H1 (cell line): ENCODE results near the gene LMNTD1. TPM values are rescaled to one million over a fixed set of nuclear protein-coding genes. Genes with fewer than 3 reads are reported as not detected.

Experiments used
- CTCF ChIA-PET: fragments of 300-600 bp; sonication (Branson Sonifier 250); formaldehyde crosslinking; loops from one replicate; lab custom pipeline; 2021; ENCODE audit not compliant: partially characterized antibody; lab: Charles Lee
- POLR2A ChIA-PET: fragments of 300-600 bp; sonication (Branson Sonifier 250); formaldehyde crosslinking; loops from one replicate; lab custom pipeline; 2021; ENCODE audit warnings: inconsistent platforms; ENCODE audit not compliant: partially characterized antibody; lab: Charles Lee
- DNase-seq, 2 experiments: peaks; one replicate each; pipeline versions ENCODE4 v3.0.0 to v3.0.0-alpha.2; 2010 to 2022; ENCODE audit warnings: low spot score in 2 of 2, low read depth in 1 of 2, mixed read lengths in 1 of 2
- FAIRE-seq: peaks from 2 replicates; lab custom pipeline; 2011; peaks lifted over from hg19 to GRCh38; lab: Jason Lieb, UNC
- H2AFZ ChIP-seq: 2 replicates; pipeline ENCODE4 v1.8.1; 2012; ENCODE audit warnings: low read length, inconsistent platforms
- H2AK5ac ChIP-seq: 2 replicates; pipeline ENCODE4 v1.6.1; 2013; ENCODE audit warnings: low read depth, low read length
- H2BK120ac ChIP-seq: replicated peaks from 2 replicates; pipeline ENCODE3; 2013; ENCODE audit warnings: low read depth, low read length, inconsistent platforms
- H2BK12ac ChIP-seq: 2 replicates; pipeline ENCODE4 v1.6.1; 2013; ENCODE audit warnings: low read depth, low read length
- H2BK15ac ChIP-seq: 2 replicates; pipeline ENCODE4 v1.6.1; 2013; ENCODE audit warnings: low read length
- H2BK20ac ChIP-seq: 2 replicates; pipeline ENCODE4 v1.6.1; 2013; ENCODE audit warnings: low read length
- H2BK5ac ChIP-seq: 2 replicates; pipeline ENCODE4 v1.6.1; 2013; ENCODE audit warnings: low read depth, low read length
- H3K14ac ChIP-seq: 2 replicates; pipeline ENCODE4 v1.6.1; 2013; ENCODE audit warnings: inconsistent platforms; ENCODE audit not compliant: insufficient read length
- H3K18ac ChIP-seq: 2 replicates; pipeline ENCODE4 v1.6.1; 2013; ENCODE audit warnings: low read length; ENCODE audit errors: extremely low read depth
- H3K23ac ChIP-seq: 2 replicates; pipeline ENCODE4 v1.6.1; 2013; ENCODE audit warnings: inconsistent platforms; ENCODE audit not compliant: insufficient read length
- H3K23me2 ChIP-seq: 2 replicates; pipeline ENCODE4 v1.6.1; 2013; ENCODE audit warnings: low read depth, low read length
- H3K27ac ChIP-seq: 2 replicates; pipeline ENCODE4 v1.6.1; 2011; ENCODE audit warnings: low read depth, low read length, inconsistent platforms
- H3K27me3 ChIP-seq, 4 experiments: replicated peaks in 1 of 4; 1 replicate in 1 of 4; 2 replicates in 3 of 4; pipeline versions ENCODE4 v1.6.1 to v1.8.1; 2011 to 2013; ENCODE audit warnings: low read length in 3 of 4, mild to moderate bottlenecking in 3 of 4, inconsistent platforms in 2 of 4, mixed read lengths in 2 of 4, moderate library complexity in 1 of 4; ENCODE audit not compliant: control insufficient read depth in 3 of 4, insufficient read depth in 3 of 4; ENCODE audit errors: extremely low read depth in 1 of 4
- H3K36me3 ChIP-seq, 4 experiments: 2 replicates each; pipeline versions ENCODE4 v1.6.1 to v1.8.1; 2011 to 2013; ENCODE audit warnings: mild to moderate bottlenecking in 4 of 4, low read length in 3 of 4, moderate library complexity in 2 of 4, control low read depth in 1 of 4, inconsistent platforms in 1 of 4; ENCODE audit not compliant: insufficient read depth in 4 of 4, control insufficient read depth in 2 of 4
- H3K4ac ChIP-seq: replicated peaks from 2 replicates; pipeline ENCODE3; 2013; ENCODE audit warnings: low read length, low read depth, mixed read lengths, inconsistent platforms; ENCODE audit not compliant: insufficient read length
- H3K4me1 ChIP-seq, 4 experiments: replicated peaks in 1 of 4; 1 replicate in 1 of 4; 2 replicates in 3 of 4; pipeline versions ENCODE4 v1.6.1 to v1.8.1; 2011 to 2013; ENCODE audit warnings: low read length in 3 of 4, inconsistent platforms in 2 of 4, mixed read lengths in 1 of 4; ENCODE audit not compliant: insufficient read depth in 4 of 4, control insufficient read depth in 3 of 4
- H3K4me2 ChIP-seq, 2 experiments: 2 replicates each; pipeline versions ENCODE4 v1.6.1 to v1.8.1; 2011 to 2013; ENCODE audit warnings: low read depth in 2 of 2, low read length in 2 of 2, control low read depth in 1 of 2, inconsistent platforms in 1 of 2, mild to moderate bottlenecking in 1 of 2; ENCODE audit not compliant: insufficient read depth in 1 of 2
- H3K4me3 ChIP-seq, 4 experiments: fragments of 200-600, 300-600 bp in 1 of 4; sonication (generic), shearing (Covaris generic), sonication (Bioruptor Twin) in 1 of 4; 2 replicates each; pipeline versions ENCODE4 v1.5.1 to v1.8.1; 2011 to 2016; ENCODE audit warnings: low read length in 4 of 4, low read depth in 3 of 4, control low read depth in 2 of 4, inconsistent platforms in 2 of 4, mild to moderate bottlenecking in 2 of 4, mixed read lengths in 1 of 4, moderate library complexity in 1 of 4; ENCODE audit not compliant: insufficient read depth in 2 of 4; ENCODE audit errors: extremely low read depth in 1 of 4
- H3K56ac ChIP-seq: replicated peaks from 2 replicates; pipeline ENCODE3; 2013; ENCODE audit warnings: low read depth, mild to moderate bottlenecking, mixed read lengths, low read length, inconsistent platforms; ENCODE audit not compliant: insufficient read length
- H3K79me1 ChIP-seq: 2 replicates; pipeline ENCODE4 v1.6.1; 2013; ENCODE audit warnings: low read depth, low read length, control low read depth
- H3K79me2 ChIP-seq, 2 experiments: 2 replicates each; pipeline versions ENCODE4 v1.6.1 to v1.8.1; 2012 to 2013; ENCODE audit warnings: low read length in 2 of 2, mild to moderate bottlenecking in 2 of 2, inconsistent platforms in 1 of 2; ENCODE audit not compliant: insufficient read depth in 2 of 2, control insufficient read depth in 1 of 2
- H3K9ac ChIP-seq, 4 experiments: replicated peaks in 1 of 4; 1 replicate in 1 of 4; 2 replicates in 3 of 4; pipeline versions ENCODE4 v1.6.1 to v1.8.1; 2011 to 2013; ENCODE audit warnings: low read depth in 3 of 4, low read length in 3 of 4, control low read depth in 2 of 4, mild to moderate bottlenecking in 2 of 4, moderate library complexity in 2 of 4, inconsistent platforms in 1 of 4; ENCODE audit errors: extremely low read depth in 1 of 4
- H3K9me3 ChIP-seq, 2 experiments: 2 replicates each; pipeline versions ENCODE4 v1.6.1 to v1.8.1; 2012 to 2013; ENCODE audit warnings: mild to moderate bottlenecking in 2 of 2, moderate library complexity in 2 of 2, control low read depth in 1 of 2, inconsistent platforms in 1 of 2, low read depth in 1 of 2, low read length in 1 of 2, mixed read lengths in 1 of 2; ENCODE audit not compliant: insufficient read depth in 2 of 2
- H4K20me1 ChIP-seq, 2 experiments: replicated peaks in 1 of 2; 2 replicates each; pipeline versions ENCODE3 to v1.8.1; 2011 to 2013; ENCODE audit warnings: inconsistent platforms in 2 of 2, low read length in 2 of 2, mild to moderate bottlenecking in 1 of 2; ENCODE audit not compliant: insufficient read depth in 2 of 2, control insufficient read depth in 1 of 2
- H4K5ac ChIP-seq: 2 replicates; pipeline ENCODE4 v1.6.1; 2013; ENCODE audit warnings: low read length, low read depth, mixed read lengths, inconsistent platforms; ENCODE audit not compliant: insufficient read length
- H4K8ac ChIP-seq: 2 replicates; pipeline ENCODE4 v1.8.0; 2013; ENCODE audit warnings: mild to moderate bottlenecking, moderate library complexity, low read length, inconsistent platforms; ENCODE audit not compliant: insufficient read depth; ENCODE audit errors: extremely low read depth
- H4K91ac ChIP-seq: replicated peaks from 2 replicates; pipeline ENCODE3; 2013; ENCODE audit warnings: low read length, mixed read lengths, inconsistent platforms; ENCODE audit not compliant: insufficient read length
- ASH2L ChIP-seq: fragments of 200-600, 300-600 bp; sonication (generic); IDR thresholded peaks from one replicate; pipeline ENCODE4 v1.7.1; 2017; ENCODE audit warnings: low read length
- BRCA1 ChIP-seq: IDR thresholded peaks from 2 replicates; pipeline ENCODE4 v1.6.1; 2012; ENCODE audit warnings: low read depth, low read length, improper control_type of control experiment
- CBX5 ChIP-seq: fragments of 300-800, 300-1000 bp; sonication (generic); IDR thresholded peaks from 2 replicates; pipeline ENCODE4 v1.7.1; 2016; ENCODE audit warnings: antibody characterized with exemption, low read length, low read depth
- CHD2 ChIP-seq: IDR thresholded peaks from 2 replicates; pipeline ENCODE4 v1.6.1; 2012; ENCODE audit warnings: low read length, improper control_type of control experiment
- EP300 ChIP-seq, 2 experiments: IDR thresholded peaks; 1 replicate in 1 of 2; 2 replicates in 1 of 2; pipeline ENCODE4 v1.6.1; 2011 to 2012; ENCODE audit warnings: low read depth in 2 of 2, low read length in 2 of 2, mild to moderate bottlenecking in 2 of 2, borderline replicate concordance in 1 of 2, inconsistent platforms in 1 of 2, moderate library complexity in 1 of 2
- NRF1 ChIP-seq: IDR thresholded peaks from 2 replicates; pipeline ENCODE4 v1.6.1; 2011; ENCODE audit warnings: mild to moderate bottlenecking, low read depth, low read length, improper control_type of control experiment
- RNF2 ChIP-seq: fragments of 200-900, 300-1000 bp; sonication (generic); IDR thresholded peaks from 2 replicates; pipeline ENCODE4 v1.7.1; 2016; ENCODE audit warnings: borderline replicate concordance, low read depth, mild to moderate bottlenecking, antibody characterized with exemption, low read length; ENCODE audit not compliant: poor library complexity, severe bottlenecking; ENCODE audit errors: missing control alignments
- SIRT6 ChIP-seq: IDR thresholded peaks from one replicate; pipeline ENCODE4 v1.7.1; 2012; ENCODE audit warnings: low read length, inconsistent platforms
- SP2 ChIP-seq: IDR thresholded peaks from 2 replicates; pipeline ENCODE4 v1.6.1; 2012; ENCODE audit warnings: mild to moderate bottlenecking, low read length, inconsistent platforms
- TCF12 ChIP-seq: IDR thresholded peaks from 2 replicates; pipeline ENCODE4 v1.6.1; 2011; ENCODE audit warnings: low read depth, mild to moderate bottlenecking, low read length
- WGBS, 2 experiments: shearing (Covaris generic) in 1 of 2; methylation state at CpG; one replicate each; pipeline versions ENCODE4 v1.1.6 to v1.1.7; 2013 to 2015; ENCODE audit warnings: low lambda C conversion rate in 2 of 2, mixed read lengths in 2 of 2, inconsistent platforms in 1 of 2, low coverage in 1 of 2, missing lambda C conversion rate in 1 of 2; ENCODE audit not compliant: insufficient replicate concordance in 2 of 2, insufficient coverage in 1 of 2, insufficient read length in 1 of 2; ENCODE audit errors: extremely low coverage in 1 of 2, missing lambda C conversion rate in 1 of 2; 5-methylcytosine and 5-hydroxymethylcytosine counted together
- polyA plus RNA-seq, 7 experiments: library from polyadenylated mRNA; depleted of rRNA in 3 of 7; stranded (reverse) in 5 of 7; unstranded in 2 of 7; fragments of >200 nt in 5 of 7; fragments of 200-250 nt in 2 of 7; gene quantifications; 1 replicate in 5 of 7; 2 replicates in 1 of 7; 4 replicates in 1 of 7; pipeline versions ENCODE4 v1.2.1 to v1.2.3, GENCODE V29; 2011 to 2013; ENCODE audit warnings: missing spikeins in 2 of 7, mixed read lengths in 2 of 7
- total RNA-seq: library from RNA; stranded (reverse); fragmentation: NEBNext Ultra II Directional; extraction: Animal tissue kit (Norgen Biotek cat#: 25700); gene quantifications from 2 replicates; pipeline ENCODE4 v1.2.1, GENCODE V29; 2021

Gene LMNTD1
- total and polyA plus RNA-seq, 2 of the 8 experiments (the other 6 are each of a cell fraction or from before 2014, with no cell fraction given), result not detected

DNA sequence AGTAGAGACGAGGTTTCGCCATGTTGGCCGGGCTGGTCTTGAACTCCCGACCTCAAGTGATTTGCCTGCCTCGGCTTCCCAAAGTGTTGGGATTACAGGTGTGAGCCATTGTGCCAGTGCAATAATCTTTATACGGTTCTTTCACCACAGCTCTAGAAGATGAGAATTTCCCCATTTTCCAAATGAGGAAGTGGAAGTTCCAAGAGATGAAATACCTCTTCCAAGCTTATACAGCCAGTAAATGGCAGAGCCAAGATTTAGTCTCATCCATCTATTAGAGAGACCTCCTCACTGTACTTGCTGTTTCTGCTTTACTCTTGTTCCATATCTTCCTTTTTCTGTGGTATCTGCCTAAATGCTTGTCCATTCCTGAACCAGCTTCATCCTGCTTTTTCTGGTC is 3.1 kb upstream of the LMNTD1 start:
- H3K9me3 ChIP-seq, result no peaks in the 10 kb centered on the region
- no peaks in the 10 kb centered on the region for H3K79me1 ChIP-seq
- no peak overlapping the region for H3K27ac ChIP-seq
- POLR2A ChIA-PET, result no interaction called here
- no peak overlapping the region for H2AK5ac ChIP-seq
- no peak overlapping the region for H3K23ac ChIP-seq
- H4K91ac ChIP-seq, result no peak overlapping the region
- H4K5ac ChIP-seq, result no peak overlapping the region
- no peak overlapping the region for H2BK20ac ChIP-seq
- no peak overlapping the region for H3K14ac ChIP-seq
- CTCF ChIA-PET, result interaction anchor here (0.6 to 1.4 kb wide), 4 partner anchors 35 to 567 kb away, joined by 3 read pairs; no protein-coding TSS in a partner anchor
- H3K23me2 ChIP-seq, result no peaks in the 10 kb centered on the region
- TF ChIP-seq SP2 (no peak), SIRT6 (no peak), EP300 (IDR thresholded peaks at IDR 0.05; ENCODE audit: borderline replicate concordance in 1 of 2, low read depth in 2 of 2, low read length in 2 of 2) (no peak), RNF2 (no peak), CBX5 (no peak), BRCA1 (no peak), CHD2 (no peak), TCF12 (no peak), NRF1 (no peak), ASH2L (no peak)
- H4K20me1 ChIP-seq, result no peaks in the 10 kb centered on the region
- H3K9ac ChIP-seq, result no peak overlapping the region
- H2BK5ac ChIP-seq, result no peak overlapping the region
- no peak overlapping the region for H4K8ac ChIP-seq
- DNase-seq (no peak), FAIRE-seq (no peak)
- H3K4ac ChIP-seq, result no peak overlapping the region
- no peak overlapping the region for H2AFZ ChIP-seq
- no peak overlapping the region for H3K4me3 ChIP-seq
- no peak overlapping the region for H3K4me2 ChIP-seq
- no peak overlapping the region for H3K18ac ChIP-seq
- H3K4me1 ChIP-seq, result no peaks in the 10 kb centered on the region
- WGBS, 2 experiments, result 94% methylated on average over 6 of the region's 6 CpGs; no CpG with 5 or more reads in 1 of the 2 experiments
- no peaks in the 10 kb centered on the region; a peak in 1 of 7 replicates for H3K27me3 ChIP-seq
- no peak overlapping the region for H2BK12ac ChIP-seq
- H2BK120ac ChIP-seq, result no peak overlapping the region
- H3K56ac ChIP-seq, result no peak overlapping the region
- H3K79me2 ChIP-seq, result no peaks in the 10 kb centered on the region
- H2BK15ac ChIP-seq, result no peak overlapping the region
- no peaks in the 10 kb centered on the region for H3K36me3 ChIP-seq
